K562 (cell line): ENCODE data around the gene POLR2L. TPM values are rescaled to one million over a fixed set of nuclear protein-coding genes. Genes with fewer than 3 reads are reported as not detected.

Source experiments
- ATAC-seq: fragments of 200-7000 bp; cut with Tn5 transposase; 3 replicates; pipeline ENCODE4 v1.9.1; 2020; ENCODE audit warnings: moderate library complexity
- BruUV-seq: library from RNA; stranded (reverse); fragments of 400-500 nt; replicated peaks from 2 replicates; lab custom pipeline; 2021; lab: Mats Ljungman, UMichigan
- CTCF ChIA-PET: fragments of 300-600 bp; formaldehyde crosslinking; extraction: SDS; loops from one replicate; lab custom pipeline; 2021; ENCODE audit warnings: low intra/inter-chr PET ratio; lab: Yijun Ruan, JAX
- POLR2A ChIA-PET: fragments of 300-600, 350-650 bp; sonication (Branson Sonifier 250); formaldehyde crosslinking; extraction: SDS; loops from one replicate; lab custom pipeline; 2021; ENCODE audit warnings: antibody characterized with exemption, inconsistent platforms; lab: Yijun Ruan, JAX
- DNase-seq, 4 experiments: peaks; one replicate each; pipeline versions ENCODE4 v3.0.0 to v3.0.0-alpha.2; 2011 to 2018; ENCODE audit warnings: low spot score in 3 of 4, mixed read lengths in 3 of 4; ENCODE audit errors: extremely low read depth in 1 of 4
- FAIRE-seq: peaks from 2 replicates; lab custom pipeline; 2011; peaks lifted over from hg19 to GRCh38; lab: Jason Lieb, UNC
- H2AFZ ChIP-seq: 2 replicates; pipeline ENCODE4 v1.6.0; 2011; ENCODE audit warnings: low read depth, low read length, control low read depth, inconsistent platforms
- H3K27ac ChIP-seq: fragments of 200-600 bp; 3 replicates; pipeline ENCODE4 v1.8.0; 2011; ENCODE audit warnings: low read depth, mild to moderate bottlenecking, control low read depth, inconsistent platforms, low read length, moderate library complexity, mixed read lengths; ENCODE audit errors: extremely low read depth
- H3K27me3 ChIP-seq, 2 experiments: fragments of 300-600 bp in 1 of 2; 2 replicates in 1 of 2; 3 replicates in 1 of 2; pipeline versions ENCODE4 v1.6.0 to v1.8.0; 2011; ENCODE audit warnings: inconsistent platforms in 2 of 2, low read length in 2 of 2, mild to moderate bottlenecking in 1 of 2, mixed read lengths in 1 of 2, moderate library complexity in 1 of 2; ENCODE audit not compliant: control insufficient read depth in 2 of 2, insufficient read depth in 2 of 2
- H3K36me3 ChIP-seq: fragments of 300-600 bp; 3 replicates; pipeline ENCODE4 v1.8.0; 2011; ENCODE audit warnings: mild to moderate bottlenecking, low read length, inconsistent platforms; ENCODE audit not compliant: control insufficient read depth, insufficient read depth
- H3K4me1 ChIP-seq, 2 experiments: fragments of 200-600 bp in 1 of 2; replicated peaks in 1 of 2; 2 replicates in 1 of 2; 3 replicates in 1 of 2; pipeline versions ENCODE4 v1.5.1 to v1.8.0; 2011; ENCODE audit warnings: inconsistent platforms in 2 of 2, low read length in 2 of 2, mild to moderate bottlenecking in 1 of 2, mixed read lengths in 1 of 2, moderate library complexity in 1 of 2; ENCODE audit not compliant: control insufficient read depth in 2 of 2, insufficient read depth in 2 of 2
- H3K4me2 ChIP-seq: 2 replicates; pipeline ENCODE4 v1.6.1; 2011; ENCODE audit warnings: low read length, control low read depth, inconsistent platforms, mixed read lengths; ENCODE audit not compliant: insufficient read depth
- H3K4me3 ChIP-seq: fragments of 200-600 bp; sonication (generic), shearing (Covaris generic); 2 replicates; pipeline ENCODE4 v1.5.1; 2016; ENCODE audit warnings: control low read depth, inconsistent platforms
- H3K79me2 ChIP-seq: fragments of 200-600 bp; 3 replicates; pipeline ENCODE4 v1.8.0; 2011; ENCODE audit warnings: low read length, inconsistent platforms; ENCODE audit not compliant: control insufficient read depth, insufficient read depth
- H3K9ac ChIP-seq, 2 experiments: 2 replicates each; pipeline versions ENCODE4 v1.6.0 to v1.6.1; 2011; ENCODE audit warnings: low read depth in 2 of 2, low read length in 2 of 2, control low read depth in 1 of 2, inconsistent platforms in 1 of 2, mild to moderate bottlenecking in 1 of 2, mixed read lengths in 1 of 2; ENCODE audit not compliant: insufficient read depth in 1 of 2
- H3K9me1 ChIP-seq: one replicate; pipeline ENCODE4 v1.6.0; 2011; ENCODE audit warnings: inconsistent platforms, mild to moderate bottlenecking, low read length, moderate library complexity; ENCODE audit not compliant: control insufficient read depth, insufficient read depth
- H3K9me3 ChIP-seq: replicated peaks from 2 replicates; pipeline ENCODE4 v1.5.1; 2011; ENCODE audit warnings: low read depth, low read length, inconsistent platforms; ENCODE audit not compliant: control insufficient read depth, insufficient read depth
- H4K20me1 ChIP-seq: replicated peaks from 2 replicates; pipeline ENCODE4 v1.6.1; 2011; ENCODE audit warnings: low read length, inconsistent platforms, mixed read lengths; ENCODE audit not compliant: control insufficient read depth, insufficient read depth
- CEBPG ChIP-seq, 3 experiments: fragments of 200-800 bp in 1 of 3; sonication (Bioruptor generic) in 1 of 3; sonication (generic) in 1 of 3; formaldehyde crosslinking in 1 of 3; IDR thresholded peaks in 2 of 3; conservative IDR thresholded peaks in 1 of 3; 2 replicates each; pipeline versions ENCODE4 v1.6.1 to v1.8.0; 2016 to 2022; ENCODE audit warnings: missing compliant biosample characterization in 2 of 3, missing genetic modification characterization in 2 of 3, mild to moderate bottlenecking in 1 of 3, missing genetic modification reagents in 1 of 3
- GTF3C2 ChIP-seq: IDR thresholded peaks from 3 replicates; pipeline ENCODE4 v1.6.1; 2011; ENCODE audit warnings: borderline replicate concordance, mild to moderate bottlenecking, moderate library complexity; ENCODE audit not compliant: insufficient read length; ENCODE audit errors: extremely low read depth
- PHF21A ChIP-seq: fragments of 450-650 bp; IDR thresholded peaks from 2 replicates; pipeline ENCODE4 v1.6.1; 2017; ENCODE audit warnings: low read depth, borderline replicate concordance
- SAP30 ChIP-seq: fragments of 200-600 bp; sonication (generic); IDR thresholded peaks from 2 replicates; pipeline ENCODE4 v1.6.1; 2012; ENCODE audit warnings: borderline replicate concordance, low read depth, mild to moderate bottlenecking, moderate library complexity, low read length, control low read depth, inconsistent platforms; ENCODE audit not compliant: insufficient read depth, poor library complexity, severe bottlenecking
- ZC3H11A ChIP-seq: IDR thresholded peaks from 2 replicates; pipeline ENCODE4 v1.6.1; 2012; ENCODE audit warnings: low read depth, low read length, improper control_type of control experiment
- ZEB2 ChIP-seq: fragments of 450-650 bp; IDR thresholded peaks from 2 replicates; pipeline ENCODE4 v1.6.1; 2016
- ZNF282 ChIP-seq: sonication (generic); formaldehyde crosslinking; IDR thresholded peaks from 2 replicates; pipeline ENCODE4 v1.8.1; 2023; ENCODE audit warnings: missing genetic modification reagents
- ZNF551 ChIP-seq: fragments of 250-450 bp; sonication (Bioruptor Pico); IDR thresholded peaks from 2 replicates; pipeline ENCODE4 v1.5.0; 2021; ENCODE audit warnings: mild to moderate bottlenecking, moderate library complexity
- ZNF79 ChIP-seq: fragments of 250-450 bp; sonication (Bioruptor Pico); IDR thresholded peaks from 2 replicates; pipeline ENCODE4 v1.4.0; 2020; ENCODE audit warnings: low read depth, mild to moderate bottlenecking, moderate library complexity
- WGBS: fragments of 100-300 bp; shearing (Covaris generic); methylation state at CpG from one replicate; pipeline ENCODE4 v1.1.6; 2016; ENCODE audit warnings: low coverage, mixed read lengths; ENCODE audit not compliant: insufficient coverage; ENCODE audit errors: missing lambda C conversion rate; 5-methylcytosine and 5-hydroxymethylcytosine counted together
- in situ Hi-C: fragments of 300-500 bp; cut with MboI; formaldehyde crosslinking; loops from 4 replicates; pipeline ENCODE4 v1.15.0; 2018; ENCODE audit warnings: inconsistent platforms, mixed read lengths
- intact Hi-C: fragments of 100-400 bp; cut with micrococcal nuclease; formaldehyde crosslinking; loops from 2 replicates; pipeline ENCODE4 v1.14.2; 2022
- polyA plus RNA-seq, 8 experiments: library from polyadenylated mRNA; depleted of rRNA in 4 of 8; stranded (reverse) in 5 of 8; unstranded in 3 of 8; fragments of >200 nt; fragmentation: Nextera tagmentation in 2 of 8; fragmentation: Illumina TruSeq in 1 of 8; extraction: Ambion mirVana in 2 of 8; extraction: Trizol in 1 of 8; gene quantifications; 2 replicates each; pipeline versions ENCODE4 v1.2.1 to v1.2.3, GENCODE V29; 2011 to 2014; ENCODE audit warnings: inconsistent platforms in 1 of 8, missing spikeins in 1 of 8
- total RNA-seq, 7 experiments: library from RNA; depleted of rRNA in 6 of 7; stranded (reverse); fragments of >200 nt in 6 of 7; fragmentation: Illumina TruSeq in 2 of 7; extraction: Trizol in 2 of 7; gene quantifications; 2 replicates each; pipeline versions ENCODE4 v1.2.1 to v1.2.3, GENCODE V29; 2011 to 2021; ENCODE audit warnings: low replicate concordance in 1 of 7
- TF ChIP-seq, protein P1 (sequence below): sonication (generic); IDR thresholded peaks from 2 replicates; pipeline ENCODE4 v1.6.1; 2016

POLR2L gene
- total and polyA plus RNA-seq, 9 of the 15 experiments (the other 6 are each of a cell fraction or from before 2014, with no cell fraction given): 38.3 to 688 (median 108) TPM

DNA sequence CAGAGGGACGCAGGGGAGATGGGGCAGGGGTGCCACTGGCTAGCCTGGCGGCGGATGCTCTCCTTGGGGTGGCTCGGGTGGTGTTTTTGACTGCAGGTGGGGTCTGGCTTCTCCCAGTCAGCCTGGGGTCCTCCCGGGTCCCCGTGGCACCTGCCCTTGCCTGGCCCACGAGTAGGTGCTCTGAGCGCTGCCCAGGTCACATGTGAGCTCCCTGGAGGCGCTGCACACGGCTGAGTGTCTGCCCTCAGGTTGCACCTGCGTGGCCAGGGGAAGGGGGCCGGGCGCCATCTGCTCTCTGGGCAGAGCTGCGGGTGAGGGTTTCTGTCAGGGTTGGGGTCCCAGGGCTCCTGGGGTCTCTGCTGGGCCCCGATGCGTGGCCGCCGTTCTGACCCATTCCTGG lies 5.5 kb upstream of the POLR2L start (continued):
- no peak for TF ChIP-seq ZNF79 (CRISPR knock-in tag)
- no peak for TF ChIP-seq ZEB2
- TF ChIP-seq SAP30: no peak
- no peak for TF ChIP-seq CEBPG (CRISPR knock-in tag; IDR thresholded peaks at IDR 0.05)
- no peak for TF ChIP-seq CEBPG (tag; conservative IDR thresholded peaks at IDR 0.05 in 1 of 2, IDR thresholded peaks at IDR 0.05 in 1 of 2)

GRCh38 chr11:846496-847098 lies 4.3 kb upstream of the POLR2L start:
- Histone ChIP-seq H3K4me3 (no peak overlapping the region), H3K4me1 (peaks cover 18 to 80% of the 10 kb centered on the region in 2 experiments)
- WGBS: 44% methylated on average over 11 of the region's 11 CpGs

More at GRCh38 chr11:846496-847098, 4.3 kb upstream of the POLR2L start:
- H3K79me2 ChIP-seq: peaks cover 21% of the 10 kb centered on the region
- H4K20me1 ChIP-seq: no peaks in the 10 kb centered on the region; the same call in 1 of the 2 replicates
- no peak overlapping the region for H3K4me2 ChIP-seq
- H3K9me1 ChIP-seq: no peaks in the 10 kb centered on the region
- H3K27me3 ChIP-seq: no peaks in the 10 kb centered on the region
- H3K9ac ChIP-seq: 0 out of 4 replicates have a peak overlapping the region, but pooled peaks of 1 of the 2 experiments have one; percentile 69
- DNase-seq (no peak), ATAC-seq (no peak), FAIRE-seq (peak; percentile 11)
- no peak for TF ChIP-seq ZNF551 (CRISPR knock-in tag)
- TF ChIP-seq ZC3H11A: no peak
- TF ChIP-seq, protein P1, sequence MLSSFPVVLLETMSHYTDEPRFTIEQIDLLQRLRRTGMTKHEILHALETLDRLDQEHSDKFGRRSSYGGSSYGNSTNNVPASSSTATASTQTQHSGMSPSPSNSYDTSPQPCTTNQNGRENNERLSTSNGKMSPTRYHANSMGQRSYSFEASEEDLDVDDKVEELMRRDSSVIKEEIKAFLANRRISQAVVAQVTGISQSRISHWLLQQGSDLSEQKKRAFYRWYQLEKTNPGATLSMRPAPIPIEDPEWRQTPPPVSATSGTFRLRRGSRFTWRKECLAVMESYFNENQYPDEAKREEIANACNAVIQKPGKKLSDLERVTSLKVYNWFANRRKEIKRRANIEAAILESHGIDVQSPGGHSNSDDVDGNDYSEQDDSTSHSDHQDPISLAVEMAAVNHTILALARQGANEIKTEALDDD: no peak
- no peak for TF ChIP-seq GTF3C2
- TF ChIP-seq ZNF282 (CRISPR knock-in tag): peak; percentile 48; the same call in 1 of the 2 replicates
- TF ChIP-seq PHF21A: no peak
- BruUV-seq: no TSS peak
- in situ Hi-C loops (no loop called here), intact Hi-C loops (loop anchor here (5.0 to 10.0 kb wide), 2 partner anchors 68 to 206 kb away; partner anchors contain the start of gene CHID1)
- ChIA-PET CTCF (no interaction called here), POLR2A (interaction anchor here (0.6 to 1.3 kb wide), 3 partner anchors 22 to 53 kb away, joined by 3 read pairs; no protein-coding TSS in a partner anchor)
- H3K36me3 ChIP-seq: no peaks in the 10 kb centered on the region
- no peaks in the 10 kb centered on the region for H3K9me3 ChIP-seq
- no peak overlapping the region for H2AFZ ChIP-seq
- H3K27ac ChIP-seq: no peak overlapping the region
